ENCODE data around the gene PPP3R2.
"Not testable (repeated sequence)": the region's sequence is repeated elsewhere in the genome, so short reads cannot be mapped to it uniquely, and the experiment has no call there.

The PPP3R2 gene

DNA sequence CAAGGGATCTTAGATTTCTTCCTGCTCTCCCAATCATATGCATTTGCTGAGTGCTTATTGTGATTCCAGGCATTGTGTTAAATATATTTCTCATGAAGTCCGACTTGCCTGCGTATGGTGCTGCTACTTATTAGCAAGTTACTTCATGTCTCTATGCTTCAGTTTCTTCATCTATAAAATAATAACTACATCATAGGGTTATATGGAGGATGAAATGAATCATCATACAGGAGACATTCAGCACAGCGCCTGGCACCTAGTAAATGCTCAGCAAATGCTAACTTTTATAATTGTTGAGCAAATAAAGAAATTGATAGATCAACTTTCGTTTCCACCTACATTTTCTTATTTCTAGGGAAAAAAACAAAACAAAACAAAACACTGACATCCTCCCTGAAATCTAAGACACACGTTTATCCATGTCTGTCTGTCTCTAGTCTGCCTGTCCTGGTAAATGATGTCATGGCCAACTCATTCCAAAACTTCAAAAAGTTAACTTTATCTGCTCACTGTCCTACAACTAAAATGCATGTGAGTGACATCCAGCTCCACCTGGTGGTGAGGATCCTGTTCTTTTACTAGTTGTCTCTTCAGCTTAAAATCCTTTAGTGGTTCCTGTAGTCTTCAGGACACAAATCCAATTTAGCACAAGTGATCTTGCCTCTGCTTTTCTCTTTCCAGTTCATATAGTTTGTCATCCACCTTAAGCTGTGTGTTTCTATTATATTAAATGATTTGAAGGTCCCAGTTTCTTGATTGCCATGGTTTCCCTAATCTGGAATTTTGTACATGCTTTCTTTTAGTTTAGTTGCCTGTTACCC lies 27.7 kb downstream of the PPP3R2 start:
- H3K4me3 ChIP-seq (ENCODE audit: low read depth, low read length) = no peak overlapping the region
- no peak for TF ChIP-seq POLR2A (IDR thresholded peaks at IDR 0.05; ENCODE audit: extremely low read depth, insufficient read length)
- peak; percentile 31 for TF ChIP-seq CTCF (IDR thresholded peaks at IDR 0.05; ENCODE audit: low read depth, low read length)
- peak; percentile 46 for DNase-seq (ENCODE audit: low read depth)

DNA sequence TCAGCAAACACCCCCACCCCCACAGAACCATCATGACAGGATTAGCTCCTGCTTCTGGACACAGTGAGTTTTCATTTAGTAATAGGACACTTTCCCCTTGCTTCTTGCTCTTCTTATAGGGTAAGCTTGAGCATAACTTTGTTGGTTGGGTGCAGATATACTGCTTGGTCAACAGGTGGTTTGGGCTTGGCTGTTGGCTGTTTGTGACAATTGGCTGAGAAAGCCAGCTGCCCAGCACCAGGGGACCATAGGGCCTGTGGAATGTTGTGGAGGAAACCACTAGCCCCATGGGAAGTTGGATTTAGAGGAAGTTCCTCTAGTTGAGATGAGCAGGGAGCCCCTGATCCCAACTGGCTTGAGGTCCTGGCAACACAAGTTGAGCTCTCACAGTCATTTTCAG lies 30.5 kb downstream of the PPP3R2 start:
- DNase-seq (ENCODE audit: low read depth) = no peak
- no peak overlapping the region for H3K4me3 ChIP-seq (ENCODE audit: low read depth, low read length)
- no peak for TF ChIP-seq MYC (IDR thresholded peaks at IDR 0.05; ENCODE audit: low read depth, low read length)
- no peak for TF ChIP-seq POLR2A (IDR thresholded peaks at IDR 0.05; ENCODE audit: extremely low read depth, insufficient read length)
- no peak for TF ChIP-seq CTCF (IDR thresholded peaks at IDR 0.05; ENCODE audit: low read depth, low read length)
- TF ChIP-seq, protein P1, sequence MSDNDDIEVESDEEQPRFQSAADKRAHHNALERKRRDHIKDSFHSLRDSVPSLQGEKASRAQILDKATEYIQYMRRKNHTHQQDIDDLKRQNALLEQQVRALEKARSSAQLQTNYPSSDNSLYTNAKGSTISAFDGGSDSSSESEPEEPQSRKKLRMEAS (IDR thresholded peaks at IDR 0.05; ENCODE audit: low read depth, low read length) = no peak

DNA sequence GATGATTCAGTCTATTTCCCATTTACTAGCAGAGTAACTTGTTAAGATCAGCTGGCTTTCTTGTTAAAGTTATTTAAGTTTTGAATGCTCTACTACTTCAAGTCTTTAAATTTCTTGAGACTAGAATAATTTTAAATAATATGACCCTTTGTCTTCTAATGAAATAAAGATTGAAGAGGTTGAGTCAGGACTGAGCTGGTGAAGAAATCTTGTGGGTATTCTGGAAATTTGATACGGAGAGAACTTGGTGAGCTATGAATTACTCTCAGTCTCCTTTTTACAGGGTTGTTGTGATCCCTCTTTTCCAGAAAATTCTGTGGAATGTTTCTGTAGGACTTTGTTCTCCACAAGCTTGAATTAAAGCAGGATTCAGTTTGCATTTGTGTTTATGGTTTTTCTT lies 31.8 kb downstream of the PPP3R2 start:
- TF ChIP-seq POLR2A (IDR thresholded peaks at IDR 0.05; ENCODE audit: extremely low read depth, insufficient read length) = no peak
- TF ChIP-seq MYC (IDR thresholded peaks at IDR 0.05; ENCODE audit: low read depth, low read length) = no peak
- TF ChIP-seq, protein P1 (IDR thresholded peaks at IDR 0.05; ENCODE audit: low read depth, low read length) = no peak
- no peak for TF ChIP-seq CTCF (IDR thresholded peaks at IDR 0.05; ENCODE audit: low read depth, low read length)
- DNase-seq (ENCODE audit: low read depth) = no peak
- no peak overlapping the region for H3K4me3 ChIP-seq (ENCODE audit: low read depth, low read length)

DNA sequence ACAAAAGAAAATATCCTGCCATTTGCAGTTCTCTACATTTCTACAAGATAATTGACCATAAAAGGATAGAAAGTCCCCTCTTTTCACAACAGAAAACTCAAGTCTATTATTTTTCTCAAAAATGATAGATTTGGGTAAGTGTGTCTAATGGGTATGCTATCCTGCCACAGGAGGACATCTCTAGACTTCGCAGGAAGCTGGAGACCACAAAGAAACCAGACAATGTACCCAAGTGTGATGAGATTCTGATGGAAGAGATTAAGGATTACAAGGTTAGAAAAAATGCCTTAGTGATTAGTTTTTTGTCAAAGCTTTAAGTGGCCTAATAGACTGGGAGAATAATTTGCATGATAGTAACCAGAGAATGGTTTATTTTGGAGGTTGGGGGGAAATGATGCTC lies 33.0 kb downstream of the PPP3R2 start:
- no peak for DNase-seq (ENCODE audit: low read depth)
- H3K4me3 ChIP-seq (ENCODE audit: low read depth, low read length) = no peak overlapping the region
- TF ChIP-seq, protein P1 (IDR thresholded peaks at IDR 0.05; ENCODE audit: low read depth, low read length) = no peak
- TF ChIP-seq CTCF (IDR thresholded peaks at IDR 0.05; ENCODE audit: low read depth, low read length) (no peak), POLR2A (IDR thresholded peaks at IDR 0.05; ENCODE audit: extremely low read depth, insufficient read length) (no peak), MYC (IDR thresholded peaks at IDR 0.05; ENCODE audit: low read depth, low read length) (no peak)

- not testable (repeated sequence) for DNase-seq (ENCODE audit: low read depth); H3K4me3 ChIP-seq (ENCODE audit: low read depth, low read length)
Measured at GRCh38 chr9:101549472-101550098, 45.2 kb downstream of the PPP3R2 start.

DNA sequence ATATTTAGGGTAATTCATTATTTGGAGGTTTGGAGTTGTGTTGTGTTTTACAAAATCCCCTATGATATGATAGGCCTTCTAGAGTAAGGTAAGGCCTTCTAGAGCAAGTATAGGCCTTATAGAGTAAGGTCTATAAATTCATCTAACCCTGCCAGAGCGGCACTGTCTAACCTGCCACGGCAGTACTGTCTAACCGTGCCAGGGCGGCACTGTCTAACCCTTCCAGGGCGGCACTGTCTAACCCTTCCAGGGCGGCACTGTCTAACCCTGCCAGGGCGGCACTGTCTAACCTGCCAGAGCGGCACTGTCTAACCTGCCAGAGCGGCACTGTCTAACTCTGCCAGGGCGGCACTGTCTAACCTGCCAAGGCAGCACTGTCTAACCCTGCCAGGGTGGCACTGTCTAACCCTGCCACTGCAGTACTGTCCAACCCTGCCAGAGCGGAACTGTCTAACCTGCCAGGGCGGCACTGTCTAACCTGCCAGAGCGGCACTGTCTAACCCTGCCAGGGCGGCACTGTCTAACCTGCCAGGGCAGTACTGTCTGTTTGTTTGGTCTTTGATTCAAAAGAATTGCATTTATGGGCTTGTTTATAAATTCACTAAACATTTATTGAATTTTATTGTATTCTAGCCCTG lies 51.6 kb downstream of the PPP3R2 start:
- no peak overlapping the region for H3K4me3 ChIP-seq (ENCODE audit: low read depth, low read length)
- no peak for DNase-seq (ENCODE audit: low read depth)
- TF ChIP-seq MYC (IDR thresholded peaks at IDR 0.05; ENCODE audit: low read depth, low read length) (no peak), POLR2A (IDR thresholded peaks at IDR 0.05; ENCODE audit: extremely low read depth, insufficient read length) (no peak), CTCF (IDR thresholded peaks at IDR 0.05; ENCODE audit: low read depth, low read length) (no peak)
- TF ChIP-seq, protein P1 (IDR thresholded peaks at IDR 0.05; ENCODE audit: low read depth, low read length) = no peak
